ENCODE measurements around the gene TIMP2.

GRCh38 chr17:78940708-78941107, 15.5 kb upstream of the TIMP2 start:
- TF ChIP-seq, protein P1, sequence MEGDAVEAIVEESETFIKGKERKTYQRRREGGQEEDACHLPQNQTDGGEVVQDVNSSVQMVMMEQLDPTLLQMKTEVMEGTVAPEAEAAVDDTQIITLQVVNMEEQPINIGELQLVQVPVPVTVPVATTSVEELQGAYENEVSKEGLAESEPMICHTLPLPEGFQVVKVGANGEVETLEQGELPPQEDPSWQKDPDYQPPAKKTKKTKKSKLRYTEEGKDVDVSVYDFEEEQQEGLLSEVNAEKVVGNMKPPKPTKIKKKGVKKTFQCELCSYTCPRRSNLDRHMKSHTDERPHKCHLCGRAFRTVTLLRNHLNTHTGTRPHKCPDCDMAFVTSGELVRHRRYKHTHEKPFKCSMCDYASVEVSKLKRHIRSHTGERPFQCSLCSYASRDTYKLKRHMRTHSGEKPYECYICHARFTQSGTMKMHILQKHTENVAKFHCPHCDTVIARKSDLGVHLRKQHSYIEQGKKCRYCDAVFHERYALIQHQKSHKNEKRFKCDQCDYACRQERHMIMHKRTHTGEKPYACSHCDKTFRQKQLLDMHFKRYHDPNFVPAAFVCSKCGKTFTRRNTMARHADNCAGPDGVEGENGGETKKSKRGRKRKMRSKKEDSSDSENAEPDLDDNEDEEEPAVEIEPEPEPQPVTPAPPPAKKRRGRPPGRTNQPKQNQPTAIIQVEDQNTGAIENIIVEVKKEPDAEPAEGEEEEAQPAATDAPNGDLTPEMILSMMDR (IDR thresholded peaks at IDR 0.05), result no peak
- no peak for TF ChIP-seq POLR2A (IDR thresholded peaks at IDR 0.05)

Measured in tibial nerve (tissue), 3 donors.